HEK293 (cell line): ENCODE results near the gene USP36.

ENCODE experiments used
- CTCF ChIA-PET: fragments of 350-600 bp; formaldehyde crosslinking; extraction: SDS; loops from one replicate; lab custom pipeline; 2021; ENCODE audit warnings: antibody characterized with exemption; lab: Yijun Ruan, JAX
- POLR2A ChIA-PET: fragments of 300-600 bp; formaldehyde crosslinking; extraction: SDS; loops from one replicate; lab custom pipeline; 2020; ENCODE audit warnings: antibody characterized with exemption, inconsistent platforms; lab: Yijun Ruan, JAX
- H3K27ac ChIP-seq: fragments of 200-500 bp; sonication (Bioruptor generic); 2 replicates; pipeline ENCODE4 v1.5.1; 2014; ENCODE audit warnings: low read depth, low read length, control low read depth, inconsistent platforms; ENCODE audit errors: extremely low read depth
- H3K36me3 ChIP-seq, 2 experiments: fragments of 200-500 bp in 1 of 2; sonication (Bioruptor generic) in 1 of 2; 1 replicate in 1 of 2; 2 replicates in 1 of 2; pipeline ENCODE4 v1.5.1; 2014 to 2017; ENCODE audit warnings: inconsistent platforms in 2 of 2, low read length in 2 of 2; ENCODE audit not compliant: control insufficient read depth in 2 of 2, insufficient read depth in 1 of 2
- H3K4me1 ChIP-seq: fragments of 200-500 bp; sonication (Bioruptor generic); 2 replicates; pipeline ENCODE4 v1.5.1; 2014; ENCODE audit warnings: mild to moderate bottlenecking, low read length, inconsistent platforms; ENCODE audit not compliant: control insufficient read depth, insufficient read depth
- H3K4me3 ChIP-seq: 2 replicates; pipeline ENCODE4 v1.5.1; 2011; ENCODE audit warnings: low read depth, mild to moderate bottlenecking, control low read depth, low read length, moderate library complexity
- H3K9me3 ChIP-seq: fragments of 200-500 bp; sonication (Bioruptor generic); 2 replicates; pipeline ENCODE4 v1.5.1; 2014; ENCODE audit warnings: low read depth, low read length, inconsistent platforms; ENCODE audit not compliant: control insufficient read depth, insufficient read depth
- BCL11A ChIP-seq: fragments of 450-650 bp; formaldehyde crosslinking; IDR thresholded peaks from 2 replicates; pipeline ENCODE4 v1.5.1; 2016; ENCODE audit warnings: low read depth, missing biosample characterization, missing genetic modification characterization
- FEZF1 ChIP-seq: fragments of 450-650 bp; formaldehyde crosslinking; IDR thresholded peaks from 2 replicates; pipeline ENCODE4 v1.5.1; 2016; ENCODE audit warnings: missing biosample characterization, missing genetic modification characterization
- KLF1 ChIP-seq: fragments of 450-650 bp; formaldehyde crosslinking; IDR thresholded peaks from 2 replicates; pipeline ENCODE4 v1.5.1; 2016; ENCODE audit warnings: missing biosample characterization, missing genetic modification characterization
- SCRT2 ChIP-seq: fragments of 450-650 bp; formaldehyde crosslinking; IDR thresholded peaks from 2 replicates; pipeline ENCODE4 v1.5.1; 2016; ENCODE audit warnings: missing biosample characterization, missing genetic modification characterization
- TCF7L2 ChIP-seq: IDR thresholded peaks from 2 replicates; pipeline ENCODE4 v1.6.1; 2011; ENCODE audit warnings: low read depth, mild to moderate bottlenecking, inconsistent platforms, low read length, moderate library complexity, borderline replicate concordance
- ZBTB6 ChIP-seq: fragments of 450-650 bp; formaldehyde crosslinking; IDR thresholded peaks from 2 replicates; pipeline ENCODE4 v1.5.1; 2017; ENCODE audit warnings: missing biosample characterization, missing genetic modification characterization
- ZBTB7A ChIP-seq: fragments of 450-650 bp; formaldehyde crosslinking; IDR thresholded peaks from 2 replicates; pipeline ENCODE4 v1.5.1; 2016; ENCODE audit warnings: low read depth, missing biosample characterization, missing genetic modification characterization
- ZNF10 ChIP-seq: fragments of 450-650 bp; formaldehyde crosslinking; IDR thresholded peaks from 2 replicates; pipeline ENCODE4 v1.5.1; 2017; ENCODE audit warnings: missing biosample characterization, missing genetic modification characterization
- ZNF112 ChIP-seq: fragments of 450-650 bp; formaldehyde crosslinking; IDR thresholded peaks from 2 replicates; pipeline ENCODE4 v1.5.0; 2017; ENCODE audit warnings: missing biosample characterization, missing genetic modification characterization
- ZNF146 ChIP-seq: fragments of 450-650 bp; formaldehyde crosslinking; IDR thresholded peaks from 2 replicates; pipeline ENCODE4 v1.5.1; 2016; ENCODE audit warnings: missing biosample characterization, missing genetic modification characterization
- ZNF16 ChIP-seq: fragments of 450-650 bp; formaldehyde crosslinking; IDR thresholded peaks from 2 replicates; pipeline ENCODE4 v1.5.1; 2016; ENCODE audit warnings: low read depth, missing biosample characterization, missing genetic modification characterization
- ZNF169 ChIP-seq: fragments of 450-650 bp; formaldehyde crosslinking; IDR thresholded peaks from 2 replicates; pipeline ENCODE4 v1.5.1; 2016; ENCODE audit warnings: missing biosample characterization, missing genetic modification characterization
- ZNF214 ChIP-seq: fragments of 450-650 bp; formaldehyde crosslinking; IDR thresholded peaks from 2 replicates; pipeline ENCODE4 v1.5.1; 2017; ENCODE audit warnings: missing biosample characterization, mild to moderate bottlenecking, missing genetic modification characterization, borderline replicate concordance
- ZNF24 ChIP-seq: fragments of 450-650 bp; formaldehyde crosslinking; IDR thresholded peaks from 2 replicates; pipeline ENCODE4 v1.5.1; 2016; ENCODE audit warnings: missing biosample characterization, missing genetic modification characterization
- ZNF26 ChIP-seq: fragments of 450-650 bp; formaldehyde crosslinking; IDR thresholded peaks from 2 replicates; pipeline ENCODE4 v1.5.1; 2016; ENCODE audit warnings: missing biosample characterization, missing genetic modification characterization
- ZNF302 ChIP-seq: fragments of 450-650 bp; formaldehyde crosslinking; IDR thresholded peaks from 2 replicates; pipeline ENCODE4 v1.5.1; 2016; ENCODE audit warnings: missing biosample characterization, missing genetic modification characterization, low read depth
- ZNF324 ChIP-seq: fragments of 450-650 bp; formaldehyde crosslinking; IDR thresholded peaks from 2 replicates; pipeline ENCODE4 v1.5.1; 2016; ENCODE audit warnings: missing biosample characterization, missing genetic modification characterization
- ZNF341 ChIP-seq: fragments of 450-650 bp; formaldehyde crosslinking; IDR thresholded peaks from 2 replicates; pipeline ENCODE4; 2016; ENCODE audit warnings: low read depth, missing biosample characterization, missing genetic modification characterization
- ZNF426 ChIP-seq: fragments of 450-650 bp; formaldehyde crosslinking; IDR thresholded peaks from 2 replicates; pipeline ENCODE4 v1.5.1; 2017; ENCODE audit warnings: missing biosample characterization, missing genetic modification characterization, mild to moderate bottlenecking, inconsistent platforms, moderate library complexity
- ZNF555 ChIP-seq: fragments of 450-650 bp; formaldehyde crosslinking; conservative IDR thresholded peaks from 2 replicates; pipeline ENCODE4 v1.5.1; 2017; ENCODE audit warnings: missing biosample characterization, mild to moderate bottlenecking, missing genetic modification characterization, inconsistent platforms
- ZNF660 ChIP-seq: fragments of 450-650 bp; IDR thresholded peaks from 2 replicates; pipeline ENCODE4 v1.5.1; 2018; ENCODE audit warnings: missing biosample characterization, mild to moderate bottlenecking, missing genetic modification characterization
- ZNF670 ChIP-seq: fragments of 450-650 bp; formaldehyde crosslinking; IDR thresholded peaks from 2 replicates; pipeline ENCODE4 v1.5.1; 2016; ENCODE audit warnings: missing biosample characterization, missing genetic modification characterization, low read depth
- ZNF692 ChIP-seq: fragments of 450-650 bp; formaldehyde crosslinking; IDR thresholded peaks from 2 replicates; pipeline ENCODE4 v1.5.1; 2016; ENCODE audit warnings: missing biosample characterization, missing genetic modification characterization
- ZNF747 ChIP-seq: fragments of 450-650 bp; formaldehyde crosslinking; IDR thresholded peaks from 2 replicates; pipeline ENCODE4 v1.5.1; 2016; ENCODE audit warnings: missing biosample characterization, missing genetic modification characterization
- ZSCAN16 ChIP-seq: fragments of 450-650 bp; formaldehyde crosslinking; IDR thresholded peaks from 2 replicates; pipeline ENCODE4 v1.5.1; 2016; ENCODE audit warnings: missing biosample characterization, missing genetic modification characterization

Gene USP36

GRCh38 chr17:78787444-78787843, 53.2 kb downstream of the USP36 start:
- Histone ChIP-seq H3K36me3 (peaks cover 0 to 12% of the 10 kb centered on the region in 2 experiments; a peak in 2 of 3 replicates), H3K9me3 (no peaks in the 10 kb centered on the region), H3K4me1 (no peaks in the 10 kb centered on the region), H3K27ac (no peak overlapping the region), H3K4me3 (no peak overlapping the region)
- TF ChIP-seq SCRT2 (tag by site-specific recombination) = no peak
- TF ChIP-seq ZNF24 = no peak
- TF ChIP-seq ZBTB7A (tag by site-specific recombination) = no peak
- TF ChIP-seq ZNF692 (tag by site-specific recombination) = no peak
- no peak for TF ChIP-seq ZNF341 (tag by site-specific recombination)
- TF ChIP-seq ZBTB6 = no peak
- no peak for TF ChIP-seq ZNF747 (tag by site-specific recombination)
- TF ChIP-seq ZNF169 (tag by site-specific recombination) = no peak
- no peak for TF ChIP-seq ZNF16
- no peak for TF ChIP-seq ZNF112 (tag by site-specific recombination)
- no peak for TF ChIP-seq ZNF670 (tag by site-specific recombination)
- TF ChIP-seq ZNF324 (tag by site-specific recombination) = no peak
- no peak for TF ChIP-seq BCL11A (tag by site-specific recombination)
- no peak for TF ChIP-seq FEZF1 (tag by site-specific recombination)
- no peak for TF ChIP-seq ZSCAN16 (tag by site-specific recombination)
- TF ChIP-seq ZNF214 = no peak
- TF ChIP-seq ZNF660 (tag by site-specific recombination) = no peak
- TF ChIP-seq ZNF146 (tag by site-specific recombination) = no peak
- TF ChIP-seq ZNF10 = no peak
- CTCF ChIA-PET = interaction anchor here (1.2 kb wide), 1 partner anchor 12 kb away, joined by 4 read pairs; no protein-coding TSS in a partner anchor
- POLR2A ChIA-PET = interaction anchor here (0.5 kb wide), 1 partner anchor 80 kb away, joined by 3 read pairs; no protein-coding TSS in a partner anchor

GRCh38 chr17:78785663-78786057, 55.0 kb downstream of the USP36 start:
- no peaks in the 10 kb centered on the region for H3K9me3 ChIP-seq
- H3K27ac ChIP-seq = no peak overlapping the region
- H3K4me3 ChIP-seq = no peak overlapping the region
- no peak for TF ChIP-seq KLF1 (tag by site-specific recombination)
- TF ChIP-seq ZNF555 (tag by site-specific recombination) = no peak
- TF ChIP-seq TCF7L2 = no peak
- no peak for TF ChIP-seq ZNF302 (tag by site-specific recombination)
- TF ChIP-seq ZNF426 = no peak
- TF ChIP-seq ZNF26 (tag by site-specific recombination) = no peak
- TF ChIP-seq, all 188 proteins: peak for 0
- Histone ChIP-seq H3K4me1 (no peaks in the 10 kb centered on the region), H3K36me3 (peaks cover 0 to 8% of the 10 kb centered on the region in 2 experiments; a peak in 2 of 3 replicates)
- ChIA-PET POLR2A (no interaction called here), CTCF (interaction anchor here (1.1 to 1.2 kb wide), 2 partner anchors 10 to 205 kb away, joined by 3 read pairs; no protein-coding TSS in a partner anchor)
